Lower leg skin (tissue), 4 donors: ENCODE measurements around the gene LYPD4. TPM values are rescaled to one million over a fixed set of nuclear protein-coding genes. Genes with fewer than 3 reads are reported as not detected.

Experiments
- DNase-seq, 2 donors: peaks; one replicate each; pipeline ENCODE4 v3.0.0-alpha.2; 2019; ENCODE audit warnings: low spot score in 2 of 2
- H3K4me3 ChIP-seq: fragments of 200-600 bp; sonication (generic); 2 replicates; pipeline ENCODE4 v1.5.1; 2017; ENCODE audit warnings: mild to moderate bottlenecking, low read depth; ENCODE audit not compliant: poor library complexity, severe bottlenecking
- CTCF ChIP-seq, 3 donors: fragments of 450-650 bp; IDR thresholded peaks; one replicate each; pipeline ENCODE4 v1.5.1; 2016; ENCODE audit warnings: antibody characterized with exemption in 3 of 3, mild to moderate bottlenecking in 3 of 3, moderate library complexity in 2 of 3
- POLR2A ChIP-seq, 2 donors: fragments of 450-650 bp; IDR thresholded peaks; one replicate each; pipeline ENCODE4 v1.6.1; 2016 to 2017; ENCODE audit warnings: antibody characterized with exemption in 2 of 2, mild to moderate bottlenecking in 1 of 2, moderate library complexity in 1 of 2
- WGBS, 2 donors: methylation state at CpG; one replicate each; pipeline ENCODE4 v1.1.5; 2018; 5-methylcytosine and 5-hydroxymethylcytosine counted together
- intact Hi-C: fragments of 100-400 bp; cut with DNase I; formaldehyde crosslinking; loops from one replicate; pipeline ENCODE4 v1.15.0; 2023; ENCODE audit warnings: low total_unique reads
- total RNA-seq, 4 donors: library from RNA; depleted of rRNA; stranded (reverse); fragments of >200 nt; gene quantifications; one replicate each; pipeline ENCODE4 v1.1.0, GENCODE V29; 2016

Gene LYPD4
- total RNA-seq, 4 donors from 2014 or later, result not detected

DNA sequence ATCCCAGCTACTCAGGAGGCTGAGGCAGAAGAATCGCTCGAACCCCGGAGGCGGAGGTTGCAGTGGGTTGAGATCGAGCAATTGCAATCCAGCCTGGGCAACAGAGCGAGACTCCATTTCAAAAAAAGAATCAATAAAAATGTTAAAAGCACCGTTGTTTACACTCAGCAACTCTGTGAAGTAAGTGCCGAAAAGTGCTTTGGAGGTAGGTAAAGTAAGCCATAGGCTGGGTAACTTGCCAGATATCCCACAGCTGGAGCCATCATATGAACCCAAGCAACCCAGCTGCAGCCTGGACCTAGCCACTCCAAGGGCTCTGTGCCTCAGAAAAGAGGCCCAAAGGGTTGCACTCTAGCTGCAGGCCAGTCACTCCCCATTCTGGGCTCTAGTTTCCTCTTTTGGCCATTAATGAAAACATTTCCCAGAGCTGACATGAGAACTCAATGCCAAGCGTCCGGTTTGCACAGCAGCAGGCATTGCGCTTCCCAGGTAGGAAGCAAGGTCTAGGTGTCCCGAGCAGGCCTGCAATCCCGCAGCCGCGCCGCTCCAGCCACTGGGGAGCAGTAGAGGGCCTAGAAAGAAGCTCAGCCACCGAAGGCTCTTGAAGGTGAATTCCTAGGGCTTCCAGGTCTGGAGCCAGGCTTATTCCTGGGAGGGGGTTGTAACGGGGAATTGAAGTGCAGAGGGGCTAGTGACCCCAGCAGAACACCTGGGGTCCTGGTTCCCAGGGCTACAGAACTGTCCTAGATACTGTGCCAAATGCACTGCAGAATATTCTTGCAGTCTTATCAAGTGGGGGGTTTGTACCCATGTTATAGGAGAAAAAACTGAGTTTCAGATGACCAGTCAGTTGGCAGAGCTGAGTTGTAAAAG is 28.5 kb upstream of the LYPD4 start:
- H3K4me3 ChIP-seq, result no peak overlapping the region
- WGBS, 2 donors, result 56 to 57% methylated on average over 18 of the region's 18 CpGs
- TF ChIP-seq CTCF (IDR thresholded peaks at IDR 0.05) (no peak), POLR2A (IDR thresholded peaks at IDR 0.05) (no peak)
- no peak for DNase-seq
- intact Hi-C loops, result loop anchor here (5.0 kb wide), 1 partner anchor 74 kb away; no protein-coding TSS in a partner anchor

DNA sequence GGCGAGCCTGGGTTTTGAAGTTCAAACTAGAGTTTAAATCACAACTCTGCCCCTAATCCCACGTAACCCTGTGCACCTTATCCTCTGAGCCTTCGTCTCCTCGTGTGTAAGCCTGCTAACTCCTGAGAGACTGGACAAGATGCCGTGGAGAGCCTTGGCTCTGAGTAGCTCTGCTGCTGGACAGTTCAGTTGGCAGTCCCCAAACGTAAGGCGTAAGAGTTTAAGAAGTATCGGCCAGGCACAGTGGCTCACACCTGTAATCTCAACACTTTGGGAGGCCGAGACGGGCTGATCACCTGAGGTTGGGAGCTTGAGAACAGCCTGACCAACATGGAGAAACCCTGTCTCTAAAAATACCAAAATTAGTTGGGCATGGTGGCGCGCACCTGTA is 27.9 kb upstream of the LYPD4 start:
- DNase-seq, result no peak
- intact Hi-C loops, result loop anchor here (5.0 kb wide), 1 partner anchor 75 kb away; no protein-coding TSS in a partner anchor
- WGBS, 2 donors, result 88 to 92% methylated on average over 12 of the region's 12 CpGs
- H3K4me3 ChIP-seq, result no peak overlapping the region
- TF ChIP-seq POLR2A (IDR thresholded peaks at IDR 0.05) (no peak), CTCF (IDR thresholded peaks at IDR 0.05) (no peak)

GRCh38 chr19:41871573-41872383 is 27.3 kb upstream of the LYPD4 start:
- no peak overlapping the region for H3K4me3 ChIP-seq
- TF ChIP-seq CTCF (IDR thresholded peaks at IDR 0.05) (no peak), POLR2A (IDR thresholded peaks at IDR 0.05) (no peak)
- intact Hi-C loops, result loop anchor here (5.0 kb wide), 1 partner anchor 76 kb away; no protein-coding TSS in a partner anchor
- WGBS, 2 donors, result 72 to 78% methylated on average over 15 to 16 of the region's 16 CpGs
- no peak for DNase-seq

DNA sequence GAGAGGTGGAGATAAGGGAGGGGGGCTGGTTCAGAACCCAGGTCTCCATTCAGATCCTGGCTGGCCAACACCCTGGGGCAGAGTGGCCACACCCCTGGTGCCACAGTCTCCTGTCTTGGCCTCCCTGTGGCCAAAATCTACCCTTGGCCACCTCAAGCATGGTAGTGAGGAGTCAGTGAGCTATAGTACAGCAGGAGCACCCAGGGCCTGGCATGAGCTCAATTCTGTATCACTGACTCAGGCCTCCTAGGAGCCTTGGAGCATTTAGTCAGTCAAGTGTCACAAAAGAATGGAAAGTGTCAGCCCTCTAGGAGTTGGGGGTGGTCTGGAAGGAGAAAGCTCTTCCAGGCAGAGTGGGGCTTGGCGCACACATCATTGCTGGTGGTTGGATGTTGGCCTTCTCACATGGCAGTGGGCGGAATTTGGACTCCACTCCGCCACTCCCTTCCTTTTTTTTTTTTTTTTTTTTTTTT is 26.0 kb upstream of the LYPD4 start:
- no peak overlapping the region for H3K4me3 ChIP-seq
- no peak for DNase-seq
- TF ChIP-seq CTCF (IDR thresholded peaks at IDR 0.05), result no peak
- no peak for TF ChIP-seq POLR2A (IDR thresholded peaks at IDR 0.05)
- 31 to 51% methylated on average over 3 of the region's 3 CpGs for WGBS, 2 donors
- intact Hi-C loops, result loop anchor here (5.0 kb wide), 1 partner anchor 77 kb away; no protein-coding TSS in a partner anchor

- no peak for DNase-seq
- 90 to 91% methylated on average over 13 of the region's 13 CpGs for WGBS, 2 donors
- TF ChIP-seq CTCF (IDR thresholded peaks at IDR 0.05), result no peak
- TF ChIP-seq POLR2A (IDR thresholded peaks at IDR 0.05), result no peak
- H3K4me3 ChIP-seq, result no peak overlapping the region
- intact Hi-C loops, result no loop called here
These were observed 25.0 kb upstream of the LYPD4 start for GRCh38 chr19:41869374-41869955.
